Measurements from ENCODE around the gene CAV2. TPM values are rescaled to one million over a fixed set of nuclear protein-coding genes. Genes with fewer than 3 reads are reported as not detected.

The CAV2 gene
- total RNA-seq, 1 experiment from 2014 or later: 25.2 TPM

DNA sequence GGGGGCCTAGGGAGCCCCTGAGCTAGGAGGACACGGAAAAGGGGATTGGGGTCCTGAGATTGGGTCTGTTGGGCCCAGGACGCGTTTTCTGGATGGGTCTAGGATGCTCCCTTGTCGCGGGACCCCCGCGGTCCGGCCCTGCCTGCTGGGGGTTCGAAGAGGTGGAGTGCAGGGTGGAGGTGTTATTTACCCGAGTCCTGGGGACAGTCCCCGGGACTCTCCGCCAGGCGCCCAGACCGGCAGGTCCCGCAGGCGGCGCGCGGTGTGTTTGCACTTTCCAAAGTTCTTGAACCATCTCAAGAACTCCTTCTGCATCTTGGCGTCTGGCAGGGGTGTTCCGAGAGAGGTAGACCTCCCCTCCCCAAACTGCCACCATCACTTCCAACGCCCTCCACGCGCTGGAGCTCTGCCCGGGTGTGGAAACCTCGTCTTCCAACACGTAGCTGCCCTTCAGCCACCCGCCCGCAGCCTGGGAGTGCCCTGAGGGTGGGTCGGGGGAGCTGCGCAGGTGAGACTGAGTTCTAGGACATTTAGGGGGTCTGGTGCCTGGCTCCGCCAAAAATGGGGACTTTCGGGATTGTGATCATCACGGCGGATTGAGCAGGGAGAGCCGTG, 25.9 kb downstream of the CAV2 start:
- H3K36me3 ChIP-seq: peaks cover 7% of the 10 kb centered on the region; the same call in 1 of the 2 replicates
- peaks cover 37% of the 10 kb centered on the region for H3K4me1 ChIP-seq
- H3K9me3 ChIP-seq (replicated peaks): no peaks in the 10 kb centered on the region
- DNase-seq: peak; percentile 30 to 44
- H3K4me3 ChIP-seq: peak overlapping the region; percentile 64
- H3K27ac ChIP-seq: peak overlapping the region; percentile 82
- H3K27me3 ChIP-seq: no peaks in the 10 kb centered on the region

DNA sequence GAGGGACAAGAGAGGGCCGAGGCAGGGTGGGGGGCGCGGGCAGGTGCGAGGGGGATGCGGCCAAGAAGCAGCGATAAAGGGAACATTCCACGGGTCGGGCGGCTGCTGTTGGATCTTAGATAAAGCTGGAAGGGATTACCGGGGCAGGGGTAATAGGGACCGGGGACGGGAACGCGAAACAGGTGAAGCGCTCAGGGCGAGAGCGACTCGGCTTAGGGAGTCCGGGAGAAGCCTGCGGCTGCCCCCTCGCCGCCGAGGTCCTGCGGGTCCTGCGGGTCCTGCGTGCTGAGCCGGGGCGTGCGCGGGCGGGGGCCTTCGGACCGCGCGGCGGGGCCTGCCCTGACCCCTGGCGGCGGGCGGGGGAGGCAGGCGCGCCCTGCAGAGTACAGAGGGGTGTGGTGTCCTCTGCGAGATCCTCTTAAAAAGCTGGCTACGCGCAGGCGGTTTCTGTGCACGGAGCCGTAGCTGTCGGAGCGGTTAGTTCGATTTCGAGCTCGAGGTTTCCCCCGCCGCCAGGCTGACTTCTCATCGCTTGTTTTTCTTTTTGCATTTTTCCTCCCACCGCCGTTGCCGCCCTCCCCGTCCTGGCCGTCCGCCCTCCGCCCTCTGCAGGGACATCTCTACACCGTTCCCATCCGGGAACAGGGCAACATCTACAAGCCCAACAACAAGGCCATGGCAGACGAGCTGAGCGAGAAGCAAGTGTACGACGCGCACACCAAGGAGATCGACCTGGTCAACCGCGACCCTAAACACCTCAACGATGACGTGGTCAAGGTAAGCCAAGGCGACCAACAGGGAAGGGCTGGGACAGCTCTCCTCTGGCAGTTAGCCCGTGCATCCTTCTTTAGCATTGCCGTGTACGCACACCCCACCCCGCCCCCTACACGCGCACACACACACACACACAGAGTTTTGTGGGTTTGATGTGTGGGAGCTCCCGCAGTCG, 26.6 kb downstream of the CAV2 start:
- no peaks in the 10 kb centered on the region for H3K27me3 ChIP-seq
- H3K4me1 ChIP-seq: peaks cover 39% of the 10 kb centered on the region
- peak; percentile 80 to 81 for DNase-seq
- peaks cover 8% of the 10 kb centered on the region for H3K36me3 ChIP-seq
- H3K27ac ChIP-seq: peak overlapping the region; percentile 82
- no peaks in the 10 kb centered on the region for H3K9me3 ChIP-seq (replicated peaks)
- peak overlapping the region; percentile 64 for H3K4me3 ChIP-seq

DNA sequence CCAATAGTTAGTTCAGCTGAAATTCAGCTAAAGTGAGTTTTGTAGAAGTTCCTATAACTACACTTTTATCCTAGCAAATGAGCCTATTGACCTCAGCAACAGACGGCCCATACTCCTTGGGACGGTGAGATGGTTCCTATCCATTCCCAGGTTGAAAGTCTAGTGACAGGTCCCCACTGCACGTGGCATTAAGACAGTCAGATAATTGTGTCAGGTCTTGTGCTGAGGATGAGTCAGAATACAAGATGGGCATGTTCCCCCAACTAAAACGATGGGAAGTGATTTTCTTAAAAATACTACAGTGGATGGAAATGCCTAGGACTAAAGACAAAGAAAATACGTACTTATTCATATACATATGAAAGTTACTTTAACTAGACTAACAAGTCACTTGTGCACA, 27.4 kb downstream of the CAV2 start:
- Histone ChIP-seq H3K36me3 (peaks cover 9% of the 10 kb centered on the region), H3K9me3 (replicated peaks) (no peaks in the 10 kb centered on the region), H3K4me1 (peaks cover 43% of the 10 kb centered on the region), H3K4me3 (peak overlapping the region; percentile 64; the same call in 1 of the 2 replicates), H3K27me3 (no peaks in the 10 kb centered on the region), H3K27ac (no peak overlapping the region)
- DNase-seq: no peak

DNA sequence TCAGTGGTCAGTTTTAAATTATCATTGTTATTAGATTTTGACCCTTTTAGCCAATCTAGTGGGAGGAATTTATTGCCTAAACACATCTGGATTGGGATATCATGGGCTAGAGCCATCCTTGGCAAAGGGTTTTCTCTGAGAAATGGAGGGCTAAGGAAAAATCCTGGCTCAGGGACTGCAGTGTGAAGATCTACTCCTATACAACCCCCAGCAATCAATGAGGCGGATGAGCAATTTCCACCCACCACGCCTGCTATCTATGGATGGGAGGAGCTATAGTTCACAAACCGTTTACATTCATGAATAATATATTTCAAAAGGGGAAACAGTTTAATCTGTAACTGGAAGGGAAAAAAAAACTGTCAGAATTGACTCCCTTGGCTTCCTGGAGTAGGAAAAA, 28.0 kb downstream of the CAV2 start:
- H3K4me3 ChIP-seq: no peak overlapping the region
- DNase-seq: peak in 1 of 2 experiments; percentile 26
- H3K27me3 ChIP-seq: no peaks in the 10 kb centered on the region
- H3K4me1 ChIP-seq: peaks cover 43% of the 10 kb centered on the region
- H3K27ac ChIP-seq: peak overlapping the region; percentile 71
- peaks cover 9% of the 10 kb centered on the region for H3K36me3 ChIP-seq
- no peaks in the 10 kb centered on the region for H3K9me3 ChIP-seq (replicated peaks)

DNA sequence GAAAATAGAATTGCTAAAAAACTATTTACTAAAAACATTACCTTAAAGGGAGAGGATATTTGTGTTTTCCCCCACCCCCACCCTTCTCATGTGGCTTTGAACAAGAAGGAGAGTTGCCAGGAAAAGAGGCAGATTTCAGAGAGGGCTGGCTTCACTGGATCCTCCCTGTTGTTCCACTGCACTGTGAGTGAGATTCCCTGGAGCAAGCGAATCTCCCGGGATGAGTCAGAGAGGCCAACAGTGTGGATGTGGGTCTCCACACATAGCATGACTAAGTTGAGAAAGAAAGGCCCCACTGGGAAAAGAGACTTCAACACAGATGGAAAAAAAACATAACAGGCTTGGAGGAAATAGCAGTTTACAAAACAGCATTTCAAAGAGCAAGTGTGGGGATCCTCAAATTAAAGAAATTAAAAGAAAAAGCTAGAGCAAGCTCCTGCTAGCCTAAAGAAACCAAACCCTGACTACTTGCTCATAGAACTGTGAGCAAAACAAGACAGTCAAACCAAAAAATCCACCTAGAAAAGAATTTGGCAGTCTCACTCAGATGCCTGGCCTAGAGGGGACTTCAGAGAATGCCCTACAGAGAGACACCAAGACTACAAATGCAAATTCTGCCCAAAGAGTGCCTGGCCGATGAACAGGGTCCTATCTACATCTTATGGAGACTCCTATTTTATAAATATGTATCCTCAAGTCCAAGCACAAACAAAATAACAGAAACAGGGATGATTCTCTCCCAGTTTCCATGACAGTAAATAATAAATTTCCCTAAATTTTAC, 28.7 kb downstream of the CAV2 start:
- H3K4me3 ChIP-seq: no peak overlapping the region
- peaks cover 45% of the 10 kb centered on the region for H3K4me1 ChIP-seq
- H3K36me3 ChIP-seq: peaks cover 9% of the 10 kb centered on the region
- H3K27ac ChIP-seq: peak overlapping the region; percentile 71
- no peaks in the 10 kb centered on the region for H3K27me3 ChIP-seq
- H3K9me3 ChIP-seq (replicated peaks): no peaks in the 10 kb centered on the region
- DNase-seq: peak; percentile 82 to 89

DNA sequence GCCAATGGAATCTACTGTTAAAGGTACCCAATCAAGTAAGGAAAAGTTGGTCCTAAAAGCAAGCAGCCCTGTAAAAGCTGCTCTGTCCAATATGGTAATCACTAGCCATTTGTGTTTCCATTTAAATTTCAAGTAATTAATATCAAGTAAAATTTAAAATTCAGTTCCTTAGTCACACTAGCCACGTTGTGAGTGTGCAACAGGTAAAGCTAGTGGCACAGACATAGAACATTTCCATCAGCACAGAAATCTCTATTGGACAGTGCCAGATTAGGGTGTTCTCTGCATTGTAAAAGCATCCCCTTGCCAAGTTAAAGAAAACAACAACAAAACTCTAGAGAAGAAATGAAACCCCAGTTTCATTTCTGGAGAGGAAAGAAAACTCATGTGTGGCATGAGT, 29.7 kb downstream of the CAV2 start:
- Histone ChIP-seq H3K36me3 (peaks cover 12% of the 10 kb centered on the region), H3K4me1 (peaks cover 39% of the 10 kb centered on the region), H3K27me3 (no peaks in the 10 kb centered on the region), H3K9me3 (replicated peaks) (no peaks in the 10 kb centered on the region), H3K4me3 (no peak overlapping the region), H3K27ac (no peak overlapping the region)
- no peak for DNase-seq

DNA sequence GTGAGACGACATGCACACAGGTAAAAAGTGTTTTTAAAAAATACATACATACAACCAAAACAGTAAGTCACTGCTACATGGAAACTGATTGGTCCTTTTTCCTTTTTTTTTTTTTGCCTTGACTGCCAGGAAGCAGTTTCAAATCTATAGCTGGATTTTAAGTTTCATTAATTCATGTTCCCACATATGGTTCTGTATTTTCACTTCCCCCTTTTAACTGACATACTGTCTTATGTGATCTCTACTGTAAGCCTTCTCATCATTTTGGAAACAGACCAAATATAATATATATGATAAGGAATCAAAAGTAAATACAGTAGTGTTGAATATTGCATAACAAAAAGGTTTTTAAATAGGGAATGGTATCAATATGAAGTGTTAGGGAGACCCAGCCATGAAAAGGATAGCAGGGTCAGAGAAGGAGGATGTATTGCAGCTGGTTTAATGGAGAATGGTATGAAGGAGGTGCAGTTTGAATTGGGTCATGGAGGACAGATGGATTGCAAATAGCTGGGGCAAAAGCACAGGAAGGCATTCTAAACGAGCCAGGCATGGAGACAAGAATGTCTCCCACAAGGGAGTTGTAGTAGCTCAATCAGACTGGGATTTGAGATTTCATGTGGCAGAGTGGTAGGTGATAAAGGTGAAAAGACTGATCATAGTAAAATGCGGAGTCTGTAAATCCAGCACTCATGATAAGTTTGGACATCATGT, 30.7 kb downstream of the CAV2 start:
- no peak for DNase-seq
- Histone ChIP-seq H3K4me3 (no peak overlapping the region), H3K36me3 (peaks cover 16% of the 10 kb centered on the region), H3K27ac (no peak overlapping the region), H3K4me1 (peaks cover 39% of the 10 kb centered on the region), H3K27me3 (no peaks in the 10 kb centered on the region), H3K9me3 (replicated peaks) (no peaks in the 10 kb centered on the region; the same call in 1 of the 2 replicates)

DNA sequence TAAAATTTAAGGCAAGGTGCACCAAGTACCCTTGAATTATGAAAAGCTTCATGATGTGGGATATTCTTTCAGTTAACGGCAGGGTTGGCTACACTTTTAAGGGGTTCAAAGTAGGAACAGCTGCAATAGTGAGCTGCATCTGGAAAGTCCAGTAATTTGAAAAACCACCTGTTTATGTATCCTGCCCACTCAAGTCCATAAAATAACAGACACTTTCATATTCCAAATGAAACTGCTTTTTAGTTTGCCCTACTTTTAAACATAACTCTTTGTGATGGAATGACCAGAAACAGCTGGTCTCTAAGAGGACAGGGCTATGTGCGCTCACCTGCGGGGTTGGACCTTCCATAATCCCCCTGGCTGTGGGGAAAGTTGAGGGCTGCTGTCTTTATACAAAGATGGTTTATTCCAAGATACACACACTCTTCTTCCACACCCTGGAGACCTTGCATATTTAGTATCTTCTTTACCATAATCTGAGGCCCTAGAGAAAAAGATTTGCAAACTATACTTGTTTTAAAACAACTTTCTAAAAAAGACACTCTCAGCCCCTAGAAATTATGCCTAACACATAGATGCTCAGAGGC, 32.7 kb downstream of the CAV2 start:
- Histone ChIP-seq H3K9me3 (replicated peaks) (no peaks in the 10 kb centered on the region; the same call in 1 of the 2 replicates), H3K4me1 (peaks cover 32% of the 10 kb centered on the region), H3K27me3 (no peaks in the 10 kb centered on the region), H3K4me3 (no peak overlapping the region), H3K36me3 (peaks cover 19% of the 10 kb centered on the region), H3K27ac (no peak overlapping the region; the same call in 1 of the 2 replicates)
- peak in 1 of 2 experiments; percentile 64 for DNase-seq

DNA sequence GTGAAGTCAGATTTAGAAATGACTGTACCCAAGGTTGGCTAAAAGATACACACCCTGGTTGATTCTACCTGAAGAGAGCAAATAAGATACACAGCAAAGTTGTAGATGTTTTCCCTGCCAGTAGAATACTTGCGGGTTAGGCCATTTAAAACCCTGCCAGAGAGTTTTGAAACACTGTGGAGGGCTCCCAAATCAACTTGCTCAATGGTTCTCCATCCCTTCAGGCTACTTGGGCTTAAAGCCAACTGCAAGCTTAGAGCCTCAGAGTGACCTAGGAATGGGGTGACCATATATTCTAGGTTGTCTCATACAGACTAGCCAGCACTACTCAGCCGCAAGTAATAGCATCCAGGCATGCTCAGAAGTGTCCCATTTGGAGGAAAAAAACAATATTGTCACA, 35.3 kb downstream of the CAV2 start:
- Histone ChIP-seq H3K4me3 (no peak overlapping the region), H3K36me3 (peaks cover 16% of the 10 kb centered on the region), H3K27me3 (no peaks in the 10 kb centered on the region), H3K9me3 (replicated peaks) (no peaks in the 10 kb centered on the region; the same call in 1 of the 2 replicates), H3K27ac (no peak overlapping the region), H3K4me1 (peaks cover 20% of the 10 kb centered on the region)
- DNase-seq: no peak

DNA sequence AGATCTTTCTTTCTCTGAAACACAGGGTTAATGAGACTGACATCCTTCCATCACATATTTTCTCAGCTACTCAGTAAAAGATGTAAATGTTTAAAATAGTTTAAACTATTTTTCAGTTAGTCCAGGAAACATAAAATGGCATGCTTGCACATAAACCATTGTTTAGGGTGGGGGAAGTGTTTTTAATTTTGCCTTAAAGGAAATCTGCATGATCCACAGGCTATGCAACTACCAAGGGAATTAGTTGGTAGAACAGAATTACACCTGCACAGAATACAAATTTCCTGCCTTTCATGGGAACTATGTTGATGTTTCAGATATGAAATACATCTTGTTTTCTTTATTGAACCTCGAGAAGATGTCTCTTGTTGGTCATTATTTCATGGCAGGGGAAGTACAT, 35.9 kb downstream of the CAV2 start:
- H3K27me3 ChIP-seq: no peaks in the 10 kb centered on the region
- no peak overlapping the region for H3K4me3 ChIP-seq
- H3K27ac ChIP-seq: no peak overlapping the region
- peaks cover 16% of the 10 kb centered on the region for H3K36me3 ChIP-seq
- H3K9me3 ChIP-seq (replicated peaks): no peaks in the 10 kb centered on the region; the same call in 1 of the 2 replicates
- H3K4me1 ChIP-seq: peaks cover 20% of the 10 kb centered on the region
- no peak for DNase-seq

DNA sequence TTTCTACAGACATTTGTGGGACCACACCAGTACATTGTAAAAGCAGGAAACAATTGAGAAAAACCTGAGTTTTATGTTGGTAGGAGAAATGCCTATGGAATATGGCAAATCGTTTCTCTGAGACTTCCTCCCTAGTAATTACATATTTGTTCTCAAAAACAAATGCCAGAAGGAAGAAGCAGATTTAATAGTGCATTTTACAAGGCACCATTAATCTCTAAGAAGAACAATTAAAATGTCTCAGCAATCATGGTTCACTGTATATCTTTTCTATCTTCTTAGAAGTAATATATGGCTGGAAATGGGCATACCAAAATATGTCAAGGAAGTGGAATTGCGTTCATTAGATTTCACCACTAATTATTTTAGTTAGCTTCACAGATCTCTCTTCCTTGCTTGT, 38.6 kb downstream of the CAV2 start:
- H3K27me3 ChIP-seq: no peaks in the 10 kb centered on the region
- no peak for DNase-seq
- peaks cover 13% of the 10 kb centered on the region for H3K36me3 ChIP-seq
- H3K27ac ChIP-seq: no peak overlapping the region
- no peak overlapping the region for H3K4me3 ChIP-seq
- H3K9me3 ChIP-seq (replicated peaks): no peaks in the 10 kb centered on the region; the same call in 1 of the 2 replicates
- H3K4me1 ChIP-seq: no peaks in the 10 kb centered on the region

DNA sequence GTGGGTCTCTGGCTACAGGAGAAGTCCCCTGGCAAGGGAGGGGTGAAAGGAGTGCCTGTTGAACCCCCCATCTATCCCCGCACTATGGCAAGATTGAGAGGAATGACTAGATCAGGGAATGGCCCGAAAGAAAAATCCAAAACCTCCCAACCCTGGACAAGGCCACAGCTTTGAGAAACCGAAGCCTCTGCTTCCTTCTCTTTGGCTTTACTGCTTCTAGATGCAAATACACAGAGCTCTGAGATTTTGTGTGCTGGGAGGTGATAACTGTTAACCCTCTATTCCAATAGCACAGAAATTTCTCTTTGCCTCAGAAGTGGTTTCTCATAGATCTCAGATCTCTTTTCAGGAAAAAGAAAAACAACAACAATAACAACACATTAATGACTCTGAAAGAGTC, 40.3 kb downstream of the CAV2 start:
- H3K4me1 ChIP-seq: no peaks in the 10 kb centered on the region
- no peak for DNase-seq
- H3K36me3 ChIP-seq: peaks cover 11% of the 10 kb centered on the region
- no peaks in the 10 kb centered on the region; the same call in 1 of the 2 replicates for H3K9me3 ChIP-seq (replicated peaks)
- H3K27ac ChIP-seq: no peak overlapping the region
- H3K4me3 ChIP-seq: no peak overlapping the region
- H3K27me3 ChIP-seq: no peaks in the 10 kb centered on the region

DNA sequence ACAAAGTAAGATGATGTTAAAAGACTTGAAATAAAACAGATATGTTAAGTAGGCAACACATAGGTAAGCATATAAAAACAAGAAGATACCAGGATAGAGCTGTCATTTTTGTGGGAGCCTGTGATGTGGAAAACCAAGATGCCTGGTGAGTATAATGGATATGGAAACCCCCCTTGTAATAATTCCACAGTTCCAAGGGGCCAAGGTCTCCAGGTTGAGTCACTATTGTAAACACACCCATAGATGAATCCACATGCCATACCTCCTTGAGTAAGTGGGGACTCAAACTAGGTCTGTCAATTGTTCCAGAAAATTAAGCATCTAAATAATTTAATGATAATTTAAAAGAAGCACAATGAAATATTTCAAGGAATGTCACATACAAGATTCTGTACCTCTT, 41.2 kb downstream of the CAV2 start:
- H3K9me3 ChIP-seq (replicated peaks): no peaks in the 10 kb centered on the region
- no peak overlapping the region for H3K4me3 ChIP-seq
- DNase-seq: no peak
- no peak overlapping the region for H3K27ac ChIP-seq
- no peaks in the 10 kb centered on the region for H3K27me3 ChIP-seq
- H3K36me3 ChIP-seq: peaks cover 10% of the 10 kb centered on the region; the same call in 1 of the 2 replicates
- H3K4me1 ChIP-seq: no peaks in the 10 kb centered on the region

DNA sequence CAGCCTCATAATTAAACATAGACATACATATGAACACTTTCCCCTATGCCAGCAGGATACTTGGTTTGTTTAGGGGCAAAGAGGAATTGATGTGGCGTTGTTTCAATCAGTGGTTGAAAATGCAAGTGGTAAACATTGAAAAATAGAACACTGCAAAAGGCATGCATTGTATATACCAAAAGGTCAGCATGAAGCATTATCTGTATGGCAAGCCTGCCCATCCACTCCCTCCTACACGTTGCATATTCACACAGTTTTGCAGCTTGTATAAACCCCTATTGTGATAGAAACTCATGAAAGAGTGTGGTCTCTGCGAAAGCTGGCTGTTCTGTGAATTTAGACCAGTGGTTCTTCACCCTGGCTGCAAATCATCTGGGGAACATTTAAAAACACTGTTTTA, 42.4 kb downstream of the CAV2 start:
- no peak for DNase-seq
- no peaks in the 10 kb centered on the region for H3K9me3 ChIP-seq (replicated peaks)
- H3K27ac ChIP-seq: no peak overlapping the region
- peaks cover 7% of the 10 kb centered on the region; the same call in 1 of the 2 replicates for H3K36me3 ChIP-seq
- no peaks in the 10 kb centered on the region for H3K4me1 ChIP-seq
- no peak overlapping the region for H3K4me3 ChIP-seq
- no peaks in the 10 kb centered on the region for H3K27me3 ChIP-seq

Measured in SJCRH30 (cell line).